ENCODE data around the gene C6orf47. TPM values are rescaled to one million over a fixed set of nuclear protein-coding genes. Genes with fewer than 3 reads are reported as not detected.

The C6orf47 gene, protein sequence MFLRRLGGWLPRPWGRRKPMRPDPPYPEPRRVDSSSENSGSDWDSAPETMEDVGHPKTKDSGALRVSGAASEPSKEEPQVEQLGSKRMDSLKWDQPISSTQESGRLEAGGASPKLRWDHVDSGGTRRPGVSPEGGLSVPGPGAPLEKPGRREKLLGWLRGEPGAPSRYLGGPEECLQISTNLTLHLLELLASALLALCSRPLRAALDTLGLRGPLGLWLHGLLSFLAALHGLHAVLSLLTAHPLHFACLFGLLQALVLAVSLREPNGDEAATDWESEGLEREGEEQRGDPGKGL
- total RNA-seq: 17.1 and 25.5 TPM in 2 replicates

DNA sequence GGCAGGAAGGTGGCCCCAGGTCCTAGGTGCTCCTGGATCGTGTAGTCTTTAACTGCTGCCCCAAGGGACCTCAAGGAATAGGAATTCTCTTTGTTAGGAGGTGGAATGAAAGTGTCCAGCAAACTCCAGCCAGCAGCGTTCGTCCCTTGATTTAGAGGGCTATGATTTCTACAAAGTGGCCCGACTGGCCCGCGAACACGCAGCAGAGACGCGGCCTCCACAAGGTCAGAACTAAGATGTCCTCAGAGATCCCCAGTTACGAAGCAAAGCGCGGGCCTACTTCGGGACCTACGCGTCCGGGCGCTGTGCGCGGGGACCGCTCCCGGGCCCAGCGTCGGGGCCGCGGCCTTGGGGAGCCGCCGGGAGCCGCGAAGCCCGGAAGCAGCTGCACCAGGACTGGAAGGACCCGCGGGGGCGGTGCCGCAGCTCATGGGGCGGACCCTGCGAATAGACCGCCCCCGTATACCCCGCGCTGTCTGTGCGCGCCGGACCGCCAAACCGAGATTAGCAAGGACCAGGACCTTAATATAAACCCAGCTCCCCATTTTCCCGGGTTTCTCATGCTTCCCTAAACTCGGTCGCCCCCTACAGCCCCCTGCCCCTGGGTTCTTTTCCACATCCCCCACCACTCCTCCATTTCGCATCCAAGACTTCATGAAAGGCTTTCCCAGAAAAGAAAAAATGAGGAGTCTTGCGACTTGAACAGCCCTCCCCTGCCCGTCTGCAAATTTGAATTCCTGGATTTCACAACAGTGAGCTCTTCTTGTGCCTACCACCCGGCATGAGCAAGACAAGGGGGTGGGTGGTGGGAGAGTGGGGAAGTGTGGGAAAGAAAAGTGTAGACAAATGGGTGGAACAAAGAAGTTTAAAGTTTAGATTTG, at the start of gene C6orf47:
TSS of gene C6orf47 (minus strand) at position 398 of the 881 bp plus-strand sequence. CDS start 831 bp downstream, outside the sequence.

DNA sequence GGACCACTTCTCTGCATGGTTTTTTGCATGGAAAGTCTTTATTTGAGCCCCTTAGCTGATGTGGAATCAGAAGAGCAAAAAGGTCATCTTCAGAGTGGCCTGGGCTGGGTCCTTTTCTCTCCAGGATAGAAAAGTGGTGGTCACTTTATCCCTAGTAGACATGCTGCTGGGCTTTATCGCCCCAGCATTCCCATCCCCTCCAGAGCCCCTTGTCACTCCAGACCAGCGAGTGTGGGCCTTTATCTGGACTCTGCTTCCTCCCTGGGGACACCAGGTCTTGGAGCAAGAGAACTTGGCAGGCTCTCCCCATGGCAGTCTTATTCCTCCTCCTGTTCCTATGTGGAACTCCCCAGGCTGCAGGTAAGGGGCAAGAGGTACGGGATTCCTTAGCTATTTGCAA, 46.0 kb upstream of the C6orf47 start, which contains the start of gene LY6G6F:
TSS of gene LY6G6F (plus strand) at position 268 of the 400 bp plus-strand sequence. CDS start at position 309, 41 bp downstream.

DNA sequence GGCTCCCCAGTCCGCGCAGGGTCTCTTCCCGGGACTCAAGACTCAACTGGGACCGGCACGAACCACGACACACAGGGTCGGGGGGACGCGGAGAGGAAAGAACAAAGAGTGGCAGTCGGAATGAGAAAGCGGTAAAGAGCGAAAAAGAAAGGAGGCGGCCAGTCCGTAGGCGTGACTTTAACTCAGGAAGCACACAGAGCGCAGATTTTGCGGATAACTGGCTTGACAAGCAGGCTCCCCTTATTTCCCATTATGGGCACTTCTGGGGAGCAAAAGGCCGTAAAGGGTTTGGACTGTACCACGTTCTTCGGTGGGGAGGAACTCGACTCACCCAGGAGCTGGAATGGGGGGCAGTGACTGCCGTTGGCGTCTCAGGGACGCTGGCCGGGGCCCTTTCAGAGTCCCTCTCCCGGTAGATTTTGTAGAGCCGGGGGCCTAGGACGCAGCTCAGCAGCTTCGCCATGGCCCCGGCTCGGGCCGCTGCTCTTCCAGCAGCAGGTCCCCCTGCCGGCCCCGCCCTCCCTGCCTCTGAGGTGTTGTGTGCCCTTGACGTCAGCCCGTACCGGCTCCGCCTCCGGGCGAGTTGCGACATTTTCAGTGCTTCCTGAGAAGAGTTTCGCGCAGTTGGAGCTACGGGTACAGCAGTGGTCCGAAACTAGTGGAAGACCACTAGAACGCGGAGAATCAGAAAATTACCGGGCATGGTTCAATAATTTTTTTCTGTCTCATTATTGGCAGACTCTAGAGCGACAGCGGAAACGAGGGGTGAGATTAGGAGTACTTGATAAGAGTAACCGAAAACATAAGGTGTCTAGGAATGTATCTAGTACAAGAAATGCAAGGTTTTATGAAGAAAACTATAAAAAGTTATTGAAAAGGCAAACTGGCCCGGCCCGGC, 42.5 kb upstream of the C6orf47 start, which contains the start of gene ABHD16A:
TSS of gene ABHD16A (minus strand) at position 506 of the 898 bp plus-strand sequence. CDS start at position 463, 43 bp downstream.

DNA sequence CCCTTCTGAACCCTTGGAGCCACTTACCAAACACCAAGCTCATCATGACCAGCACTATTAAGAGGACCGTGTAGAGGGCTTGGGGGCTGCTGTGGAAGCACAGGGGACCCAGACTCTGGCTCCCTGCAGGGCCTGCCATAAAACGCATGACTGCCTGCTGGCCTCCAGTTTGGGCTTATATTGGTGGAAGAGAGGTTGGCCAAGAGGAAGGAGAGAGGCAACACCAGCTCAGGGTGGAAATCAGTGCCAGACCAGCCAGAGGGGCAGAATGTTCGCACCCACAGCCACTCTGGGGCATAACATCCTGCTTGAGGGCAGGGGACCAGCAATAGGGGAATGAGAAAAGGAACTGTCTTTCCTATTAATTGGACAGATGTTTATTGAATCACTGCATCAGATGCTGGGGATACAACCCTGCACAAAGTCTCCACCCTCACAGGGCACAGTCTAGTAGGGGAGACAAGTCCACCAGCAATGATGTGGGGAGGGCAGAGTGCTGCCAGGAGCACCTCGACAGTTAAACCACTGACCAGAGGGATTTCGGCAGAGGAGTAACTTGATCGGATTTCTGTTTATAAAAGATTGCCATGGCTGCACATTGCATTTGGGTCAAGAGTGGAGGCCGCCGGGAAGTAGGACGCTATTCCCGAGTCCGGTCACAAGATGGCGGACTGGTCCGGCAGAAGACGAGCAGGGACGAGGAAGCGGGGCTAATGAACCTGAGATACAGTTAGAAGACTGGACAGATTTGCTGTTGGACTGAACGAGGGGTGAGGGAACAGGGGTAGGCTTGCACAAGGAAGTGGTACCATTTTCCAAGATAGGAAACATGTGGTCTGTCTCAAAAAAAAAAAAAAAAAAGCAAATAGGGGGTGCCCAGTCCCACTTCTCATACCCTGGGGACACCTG, 19.9 kb upstream of the C6orf47 start, which contains the start of gene LY6G5C:
TSS of gene LY6G5C (minus strand) at position 842 of the 909 bp plus-strand sequence. CDS start at position 148, 694 bp downstream.

DNA sequence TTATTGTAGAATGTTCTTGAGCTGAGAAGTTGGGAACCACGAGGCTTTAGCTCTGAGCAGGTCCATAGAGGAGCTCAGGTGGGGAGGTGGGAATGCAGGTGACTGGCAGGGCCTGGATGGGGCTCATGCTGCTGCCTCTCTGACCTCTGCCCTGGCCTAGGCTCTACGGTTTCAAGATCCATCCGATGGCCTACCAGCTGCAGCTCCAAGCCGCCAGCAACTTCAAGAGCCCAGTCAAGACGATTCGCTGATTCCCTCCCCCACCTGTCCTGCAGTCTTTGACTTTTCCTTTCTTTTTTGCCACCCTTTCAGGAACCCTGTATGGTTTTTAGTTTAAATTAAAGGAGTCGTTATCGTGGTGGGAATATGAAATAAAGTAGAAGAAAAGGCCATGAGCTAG, 9.1 kb upstream of the C6orf47 start, which contains the start of gene LY6G5B:
TSS of gene LY6G5B (plus strand) at position 301 of the 400 bp plus-strand sequence. CDS start 975 bp downstream, outside the sequence.

DNA sequence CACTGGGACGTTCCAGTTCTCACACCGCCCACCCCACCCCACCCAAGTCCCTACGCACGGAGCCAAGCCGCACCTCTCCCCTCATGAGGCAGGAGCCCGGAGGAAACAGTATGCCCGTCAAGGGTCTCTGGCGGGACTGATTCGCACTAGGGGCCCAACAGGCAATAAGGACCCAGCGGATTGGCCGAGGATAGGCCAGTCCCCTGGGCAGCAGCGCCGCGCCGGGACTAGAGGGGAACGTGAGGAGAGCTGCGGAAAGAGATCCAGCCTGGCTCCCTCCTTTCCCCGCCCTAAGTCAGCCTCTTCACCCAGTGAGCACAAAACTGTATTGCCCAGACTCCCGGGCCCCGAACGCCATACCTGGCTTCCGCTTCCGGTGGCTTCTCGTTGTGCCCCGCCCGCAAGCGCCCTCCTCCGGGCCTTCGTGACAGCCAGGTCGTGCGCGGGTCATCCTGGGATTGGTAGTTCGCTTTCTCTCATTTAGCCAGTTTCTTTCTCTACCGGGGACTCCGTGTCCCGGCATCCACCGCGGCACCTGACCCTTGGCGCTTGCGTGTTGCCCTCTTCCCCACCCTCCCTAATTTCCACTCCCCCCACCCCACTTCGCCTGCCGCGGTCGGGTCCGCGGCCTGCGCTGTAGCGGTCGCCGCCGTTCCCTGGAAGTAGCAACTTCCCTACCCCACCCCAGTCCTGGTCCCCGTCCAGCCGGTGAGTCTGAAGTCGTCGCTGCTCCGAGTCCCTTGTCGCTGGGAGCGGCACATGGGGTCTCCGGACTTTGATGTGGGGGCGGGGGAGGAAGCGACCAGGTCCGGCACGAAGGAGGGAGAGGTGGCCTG, 5.1 kb upstream of the C6orf47 start, which contains the start of gene CSNK2B:
TSS of gene CSNK2B (plus strand) at position 580 of the 836 bp plus-strand sequence. CDS start 752 bp downstream, outside the sequence.

DNA sequence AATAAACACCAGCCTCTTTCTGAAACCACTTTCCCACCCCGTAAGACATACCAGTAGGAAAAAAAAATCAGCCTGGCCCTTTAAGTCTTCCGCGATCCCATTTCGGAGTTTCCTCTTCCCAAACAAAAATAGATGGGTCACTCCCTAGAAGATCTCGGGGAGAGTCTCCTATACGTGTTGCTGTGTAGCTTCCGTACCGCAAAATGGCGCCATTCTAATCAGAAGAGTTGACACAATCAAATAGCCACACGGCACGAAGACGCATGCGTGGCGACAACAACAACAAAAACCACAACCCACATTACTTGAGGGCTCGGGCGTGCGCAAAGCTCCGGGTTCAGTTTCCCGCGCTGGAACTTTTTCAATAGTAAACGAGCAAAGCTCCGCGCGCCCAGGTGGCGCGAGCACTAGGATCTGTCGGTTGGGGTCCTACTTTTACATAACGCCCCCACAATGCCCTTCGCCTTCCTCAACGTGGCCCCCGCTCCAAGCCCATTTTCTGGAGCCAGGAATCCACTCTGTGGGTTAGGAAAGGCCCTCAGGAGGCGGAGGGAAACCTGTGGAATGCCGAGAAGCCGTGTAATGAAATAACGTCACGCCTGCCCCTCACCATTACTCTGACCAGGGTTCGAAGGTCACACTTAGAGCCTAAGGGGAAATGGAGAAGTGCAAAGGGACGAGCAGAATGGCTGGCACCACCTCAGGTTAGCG, 4.4 kb upstream of the C6orf47 start, which contains the start of gene GPANK1:
TSS of gene GPANK1 (minus strand) at position 208 of the 711 bp plus-strand sequence. CDS start 519 bp downstream, outside the sequence.

DNA sequence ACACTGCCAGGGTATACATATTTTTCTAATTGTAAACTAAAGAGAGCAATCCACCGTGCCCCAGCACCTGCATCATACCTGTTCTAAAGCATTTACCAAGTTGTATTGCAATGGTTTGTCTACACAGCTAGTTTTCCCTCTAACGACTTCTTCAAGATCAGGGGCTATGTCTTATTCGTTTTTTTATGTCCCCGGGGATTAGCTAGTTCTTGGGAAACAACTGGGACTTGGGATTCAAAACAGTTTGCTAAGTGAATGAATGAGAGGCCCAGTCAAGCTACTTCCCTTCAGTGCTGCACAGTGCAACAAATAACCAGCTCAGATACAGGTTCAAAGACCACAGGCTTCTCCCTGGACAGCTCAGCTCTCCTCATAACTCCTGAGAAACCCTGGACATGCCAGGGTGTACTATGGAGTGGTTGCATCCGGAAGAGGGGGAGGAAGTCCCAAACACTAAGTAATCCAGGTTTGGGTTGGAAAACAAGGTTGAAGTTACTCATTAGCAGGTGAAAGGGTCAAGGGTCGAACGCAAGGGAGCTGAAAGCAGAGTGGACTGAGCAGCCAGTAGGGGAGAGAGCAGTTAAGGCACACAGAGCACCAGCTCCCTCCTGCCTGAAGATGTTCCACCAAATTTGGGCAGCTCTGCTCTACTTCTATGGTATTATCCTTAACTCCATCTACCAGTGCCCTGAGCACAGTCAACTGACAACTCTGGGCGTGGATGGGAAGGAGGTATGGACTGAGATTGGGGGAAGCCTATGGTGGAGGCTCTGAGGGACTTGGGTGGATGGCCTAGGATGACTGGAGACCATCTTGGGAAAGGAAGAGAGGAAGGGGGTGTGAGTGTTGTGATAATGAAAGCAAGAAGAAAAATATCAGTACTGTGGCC, 5.0 kb downstream of the C6orf47 start, which contains the start of gene APOM:
TSS of gene APOM (plus strand) at position 546 of the 889 bp plus-strand sequence. CDS start at position 619, 73 bp downstream.

DNA sequence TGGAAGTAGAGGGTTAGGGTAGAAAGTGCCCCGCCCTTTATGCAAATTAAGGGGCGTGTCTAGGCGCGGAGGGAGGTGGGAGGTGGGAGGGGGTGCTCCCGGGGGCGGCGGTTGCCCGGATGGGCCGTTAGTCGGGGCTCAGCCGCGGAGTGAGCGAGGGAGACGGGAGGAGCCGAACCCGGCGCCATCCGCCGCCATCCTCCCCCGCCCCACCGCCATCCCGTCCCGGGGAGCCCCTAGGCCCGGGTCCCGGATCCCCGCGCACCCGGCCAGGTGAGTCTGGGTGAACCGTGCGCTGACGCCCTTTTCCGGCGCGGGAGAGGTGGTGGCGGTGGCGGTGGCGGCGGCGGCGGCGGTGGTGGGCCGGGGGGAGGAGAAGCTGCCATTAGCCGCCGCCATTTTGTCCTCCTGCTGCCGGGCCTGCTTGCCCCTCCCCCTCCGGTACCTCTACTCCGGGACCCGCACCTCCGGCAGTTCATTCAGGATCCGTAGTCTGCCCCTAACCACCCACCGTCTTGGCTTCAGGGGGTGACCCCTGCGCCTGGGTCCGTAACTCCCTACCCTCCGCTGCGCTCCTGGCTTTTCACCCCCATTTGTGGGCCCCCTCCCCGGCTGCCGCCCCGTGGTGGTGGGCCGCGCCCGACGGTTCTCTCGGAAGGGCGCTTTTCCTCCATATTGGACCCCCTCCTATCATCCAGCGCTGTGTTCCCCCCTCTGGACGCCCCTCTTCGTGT, 39.8 kb downstream of the C6orf47 start, which contains the start of gene PRRC2A:
TSS of gene PRRC2A (plus strand) at position 130 of the 734 bp plus-strand sequence. CDS start 2,075 bp downstream, outside the sequence.

DNA sequence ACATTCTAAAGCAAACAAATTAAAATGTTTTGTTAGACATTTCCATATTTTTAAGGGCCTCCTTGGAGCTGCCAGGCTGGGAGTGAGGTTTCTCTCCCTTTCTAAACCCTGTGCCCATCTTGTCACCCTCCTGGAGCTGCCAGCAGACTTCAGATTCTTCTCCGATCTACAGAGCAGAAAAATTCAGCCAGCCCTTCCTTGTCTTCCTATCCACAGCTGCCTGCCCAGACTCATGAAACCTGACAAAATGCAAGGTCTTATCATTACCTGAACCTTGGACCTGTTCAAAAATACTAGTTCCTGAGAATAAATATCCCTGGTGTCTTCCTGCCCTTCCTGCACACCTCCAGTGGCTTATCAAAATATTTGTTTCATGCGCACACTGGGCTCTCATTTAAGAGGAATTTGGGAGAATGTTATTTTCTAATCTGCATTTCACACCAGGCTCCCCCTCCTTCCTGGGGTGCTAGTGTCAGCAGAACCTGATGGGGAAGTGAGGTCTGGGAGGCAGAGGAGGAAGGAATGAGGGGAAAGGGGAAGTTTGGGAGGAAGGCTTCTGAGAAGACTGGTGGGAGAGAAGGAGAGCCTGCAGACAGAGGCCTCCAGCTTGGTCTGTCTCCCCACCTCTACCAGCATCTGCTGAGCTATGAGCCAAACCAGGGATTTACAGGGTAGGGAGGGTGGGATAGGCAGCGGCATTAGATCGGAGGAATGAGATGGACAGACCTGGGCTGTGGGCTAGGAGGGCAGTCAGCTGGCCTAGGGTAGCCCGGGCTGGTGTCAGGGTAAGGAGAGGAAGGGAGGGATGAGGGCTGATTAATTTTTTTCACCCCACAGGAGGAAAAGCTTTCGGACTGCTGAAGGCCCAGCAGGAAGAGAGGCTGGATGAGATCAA, 45.6 kb downstream of the C6orf47 start, which contains the start of gene AIF1:
TSS of gene AIF1 (plus strand) at position 551 of the 895 bp plus-strand sequence. CDS start at position 647, 96 bp downstream.

Small RNAs within 50 kb of the gene (small RNA-seq; reads per million reads assigned to genes)
- gene MIR4646 (ENCODE audit: low replicate concordance): not detected
- not detected for gene MIR6832 (ENCODE audit: low replicate concordance)
- gene RF00019 (ENCODE audit: low replicate concordance): not detected
- 127 reads per million, percentile 99 among the genes with 10 or more reads in this experiment for gene SNORA38 (ENCODE audit: low replicate concordance)
- gene UQCRHP1 (ENCODE audit: low replicate concordance): not detected

Other genes with a start within 250 kb of the C6orf47 start
- gene MICB, start 162.6 kb downstream of the C6orf47 start, total RNA-seq: 22.5 and 49.2 TPM in 2 replicates
- gene MCCD1, start 131.8 kb downstream of the C6orf47 start, total RNA-seq: not detected in 2 replicates
- gene DDX39B, start 118.8 kb downstream of the C6orf47 start, total RNA-seq: 317 and 546 TPM in 2 replicates
- gene ATP6V1G2, start 114.2 kb downstream of the C6orf47 start, total RNA-seq: 0.43 and 1.5 TPM in 2 replicates
- 19.9 and 35.5 TPM in 2 replicates for gene NFKBIL1, start 113.2 kb downstream of the C6orf47 start, total RNA-seq
- not detected in 2 replicates for gene LTA, start 88.5 kb downstream of the C6orf47 start, total RNA-seq
- under 0.01 and 0.29 TPM in 2 replicates for gene TNF, start 85.2 kb downstream of the C6orf47 start, total RNA-seq
- gene LTB, start 78.4 kb downstream of the C6orf47 start, total RNA-seq: not detected in 2 replicates
- gene LST1, start 74.5 kb downstream of the C6orf47 start, total RNA-seq: not detected in 2 replicates
- gene NCR3, start 67.8 kb downstream of the C6orf47 start, total RNA-seq: not detected in 2 replicates
- gene AIF1, start 45.5 kb downstream of the C6orf47 start, total RNA-seq: not detected in 2 replicates
- 55.1 and 105 TPM in 2 replicates for gene PRRC2A, start 40.1 kb downstream of the C6orf47 start, total RNA-seq
- gene BAG6, start 8.1 kb downstream of the C6orf47 start, total RNA-seq: 185 and 217 TPM in 2 replicates
- 0.72 and 3.3 TPM in 2 replicates for gene APOM, start 4.9 kb downstream of the C6orf47 start, total RNA-seq
- 20.0 and 22.8 TPM in 2 replicates for gene GPANK1, start 4.2 kb upstream of the C6orf47 start, total RNA-seq
- gene CSNK2B, start 5.3 kb upstream of the C6orf47 start, total RNA-seq: 198 and 356 TPM in 2 replicates
- 5.2 and 8.3 TPM in 2 replicates for gene LY6G5B, start 9.2 kb upstream of the C6orf47 start, total RNA-seq
- 0.66 and 2.7 TPM in 2 replicates for gene LY6G5C, start 20.3 kb upstream of the C6orf47 start, total RNA-seq
- 48.6 and 51.0 TPM in 2 replicates for gene ABHD16A, start 42.5 kb upstream of the C6orf47 start, total RNA-seq
- gene LY6G6F, start 46.1 kb upstream of the C6orf47 start, total RNA-seq: not detected in 2 replicates
- not detected in 2 replicates for gene LY6G6D, start 54.6 kb upstream of the C6orf47 start, total RNA-seq
- gene LY6G6C, start 61.0 kb upstream of the C6orf47 start, total RNA-seq: not detected in 2 replicates
- not detected in 2 replicates for gene MPIG6B, start 62.6 kb upstream of the C6orf47 start, total RNA-seq
- gene DDAH2, start 68.5 kb upstream of the C6orf47 start, total RNA-seq: 36.5 and 45.7 TPM in 2 replicates
- gene CLIC1, start 75.8 kb upstream of the C6orf47 start, total RNA-seq: 585 and 1,126 TPM in 2 replicates
- gene MSH5, start 79.2 kb upstream of the C6orf47 start, total RNA-seq: 7.0 and 26.8 TPM in 2 replicates
- gene SAPCD1, start 101.9 kb upstream of the C6orf47 start, total RNA-seq: 0.44 and 1.1 TPM in 2 replicates
- 0.14 and 0.44 TPM in 2 replicates for gene VWA7, start 116.5 kb upstream of the C6orf47 start, total RNA-seq
- 51.6 and 105 TPM in 2 replicates for gene VARS1, start 135.0 kb upstream of the C6orf47 start, total RNA-seq
- gene LSM2, start 146.2 kb upstream of the C6orf47 start, total RNA-seq: 19.9 and 54.0 TPM in 2 replicates
- 0.72 and 0.88 TPM in 2 replicates for gene HSPA1L, start 154.5 kb upstream of the C6orf47 start, total RNA-seq
- 81.4 and 101 TPM in 2 replicates for gene HSPA1A, start 154.8 kb upstream of the C6orf47 start, total RNA-seq
- gene HSPA1B, start 167.0 kb upstream of the C6orf47 start, total RNA-seq: 78.3 and 86.0 TPM in 2 replicates
- gene NEU1, start 202.0 kb upstream of the C6orf47 start, total RNA-seq: 84.3 and 201 TPM in 2 replicates
- under 0.01 TPM in 1 of 2 replicates, not detected in the other for gene SLC44A4, start 218.2 kb upstream of the C6orf47 start, total RNA-seq
- 35.0 and 51.1 TPM in 2 replicates for gene EHMT2, start 236.9 kb upstream of the C6orf47 start, total RNA-seq
- 1.4 and 2.8 TPM in 2 replicates for gene ZBTB12, start 241.3 kb upstream of the C6orf47 start, total RNA-seq

Measured in placental pericyte (primary cell).